GM19324 (cell line): Measurements from ENCODE around the gene MSRB1.

ENCODE experiments used
- ATAC-seq: cut with Tn5 transposase; IDR thresholded peaks from one replicate; pipeline ENCODE4 v1.9.1; 2021; ENCODE audit warnings: mild to moderate bottlenecking, moderate library complexity; ENCODE audit not compliant: unreplicated experiment, low FRiP score

The MSRB1 gene

GRCh38 chr16:1979271-1980029 lies 36.5 kb upstream of the MSRB1 start:
- ATAC-seq = no peak

- no peak for ATAC-seq
Measured at GRCh38 chr16:1978476-1979120, 35.6 kb upstream of the MSRB1 start.

- no peak for ATAC-seq
Measured at GRCh38 chr16:1977875-1978268, 34.9 kb upstream of the MSRB1 start.

GRCh38 chr16:1976951-1977874 lies 34.2 kb upstream of the MSRB1 start:
- no peak for ATAC-seq

GRCh38 chr16:1976216-1976520 lies 33.2 kb upstream of the MSRB1 start:
- ATAC-seq = no peak

- ATAC-seq = no peak
Measured at GRCh38 chr16:1975432-1976215, 32.6 kb upstream of the MSRB1 start.

- no peak for ATAC-seq
Measured at GRCh38 chr16:1974157-1975070, 31.4 kb upstream of the MSRB1 start.

GRCh38 chr16:1973461-1974156 lies 30.6 kb upstream of the MSRB1 start:
- ATAC-seq = no peak

GRCh38 chr16:1972490-1972877 lies 29.5 kb upstream of the MSRB1 start:
- ATAC-seq = peak; percentile 6

GRCh38 chr16:1971796-1972489 lies 28.9 kb upstream of the MSRB1 start, which contains the start of gene TBL3:
Gene TBL3, plus strand, starts transcription at chr16:1972053. Its CDS starts 112 bp downstream, at chr16:1972165.
- ATAC-seq = peak; percentile 88

GRCh38 chr16:1968146-1968953 lies 25.4 kb upstream of the MSRB1 start:
- ATAC-seq = no peak

- no peak for ATAC-seq
Measured at GRCh38 chr16:1966460-1966859, 23.5 kb upstream of the MSRB1 start, which contains the start of gene RNF151. Gene RNF151, plus strand, starts transcription at chr16:1966856. Its CDS starts 26 bp downstream, at chr16:1966882.

- ATAC-seq = no peak
Measured at GRCh38 chr16:1965396-1966001, 22.5 kb upstream of the MSRB1 start.

- ATAC-seq = peak; percentile 88
Measured at GRCh38 chr16:1964506-1965395, 21.8 kb upstream of the MSRB1 start, which contains the start of gene RPS2. Gene RPS2, minus strand, starts transcription at chr16:1964826. Its CDS starts 201 bp downstream, at chr16:1964625.

GRCh38 chr16:1963806-1964505 lies 21.0 kb upstream of the MSRB1 start:
- peak; percentile 7 for ATAC-seq
